DOHH2 (cell line): ENCODE data around the gene ZMAT5.

ENCODE experiments used
- EZH2phosphoT487 ChIP-seq: fragments of 200-600 bp; sonication (generic); IDR thresholded peaks from 2 replicates; pipeline ENCODE4 v1.6.1; 2017; ENCODE audit warnings: borderline replicate concordance, mild to moderate bottlenecking, antibody characterized with exemption, low read length, moderate library complexity, mixed read lengths
- TF ChIP-seq, protein P1 (sequence below): fragments of 200-600 bp; sonication (generic); IDR thresholded peaks from one replicate; pipeline ENCODE4 v1.5.1; 2014; ENCODE audit warnings: antibody characterized with exemption, mild to moderate bottlenecking, low read depth, low read length; ENCODE audit not compliant: poor library complexity, severe bottlenecking

DNA sequence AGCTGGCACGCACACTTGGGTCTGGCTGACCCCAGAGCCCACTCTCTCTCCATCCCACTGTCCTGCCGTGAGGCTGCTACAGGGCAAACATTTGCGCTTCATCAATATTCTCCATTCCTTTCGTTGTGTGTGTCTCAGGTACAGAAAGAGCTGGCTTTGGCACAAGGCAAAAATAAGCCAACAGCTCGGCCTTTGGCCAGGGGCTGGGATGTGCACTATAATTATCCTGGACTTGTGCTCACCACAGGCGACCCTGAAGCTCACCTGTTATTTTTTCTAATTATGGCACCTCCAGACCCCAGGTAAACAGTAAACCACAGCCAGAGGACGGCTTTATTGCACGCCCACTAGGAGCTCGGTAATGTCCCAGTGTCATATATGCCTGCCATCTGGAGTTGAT, 10.9 kb downstream of the ZMAT5 start:
- TF ChIP-seq EZH2phosphoT487, result no peak
- TF ChIP-seq, protein P1, sequence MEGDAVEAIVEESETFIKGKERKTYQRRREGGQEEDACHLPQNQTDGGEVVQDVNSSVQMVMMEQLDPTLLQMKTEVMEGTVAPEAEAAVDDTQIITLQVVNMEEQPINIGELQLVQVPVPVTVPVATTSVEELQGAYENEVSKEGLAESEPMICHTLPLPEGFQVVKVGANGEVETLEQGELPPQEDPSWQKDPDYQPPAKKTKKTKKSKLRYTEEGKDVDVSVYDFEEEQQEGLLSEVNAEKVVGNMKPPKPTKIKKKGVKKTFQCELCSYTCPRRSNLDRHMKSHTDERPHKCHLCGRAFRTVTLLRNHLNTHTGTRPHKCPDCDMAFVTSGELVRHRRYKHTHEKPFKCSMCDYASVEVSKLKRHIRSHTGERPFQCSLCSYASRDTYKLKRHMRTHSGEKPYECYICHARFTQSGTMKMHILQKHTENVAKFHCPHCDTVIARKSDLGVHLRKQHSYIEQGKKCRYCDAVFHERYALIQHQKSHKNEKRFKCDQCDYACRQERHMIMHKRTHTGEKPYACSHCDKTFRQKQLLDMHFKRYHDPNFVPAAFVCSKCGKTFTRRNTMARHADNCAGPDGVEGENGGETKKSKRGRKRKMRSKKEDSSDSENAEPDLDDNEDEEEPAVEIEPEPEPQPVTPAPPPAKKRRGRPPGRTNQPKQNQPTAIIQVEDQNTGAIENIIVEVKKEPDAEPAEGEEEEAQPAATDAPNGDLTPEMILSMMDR, result no peak
